ENCODE measurements around the gene CARTPT. TPM values are rescaled to one million over a fixed set of nuclear protein-coding genes. Genes with fewer than 3 reads are reported as not detected.

Gene CARTPT
- total RNA-seq, 1 donor from 2014 or later = not detected

- H3K4me1 ChIP-seq = no peaks in the 10 kb centered on the region
- no peaks in the 10 kb centered on the region for H3K9me3 ChIP-seq
- TF ChIP-seq POLR2A (IDR thresholded peaks at IDR 0.05) = no peak
- no peak for TF ChIP-seq POLR2AphosphoS5 (IDR thresholded peaks at IDR 0.05; ENCODE audit: insufficient read depth in 1 of 2, low read depth in 1 of 2)
- TF ChIP-seq CTCF (IDR thresholded peaks at IDR 0.05) = no peak
- intact Hi-C loops (cut with DNase I) = no loop called here
- H3K4me3 ChIP-seq = no peak overlapping the region
- DNase-seq (ENCODE audit: extremely low spot score in 2 of 2) = no peak
- H3K27me3 ChIP-seq = no peaks in the 10 kb centered on the region
- no peak overlapping the region for H3K27ac ChIP-seq
- H3K36me3 ChIP-seq = no peaks in the 10 kb centered on the region
These were observed 13.7 kb upstream of the CARTPT start for GRCh38 chr5:71705421-71705820.

- Histone ChIP-seq H3K27me3 (no peaks in the 10 kb centered on the region), H3K27ac (no peak overlapping the region), H3K36me3 (no peaks in the 10 kb centered on the region), H3K4me3 (no peak overlapping the region), H3K4me1 (no peaks in the 10 kb centered on the region), H3K9me3 (no peaks in the 10 kb centered on the region)
- intact Hi-C loops (cut with DNase I) = no loop called here
- TF ChIP-seq POLR2A (IDR thresholded peaks at IDR 0.05) (no peak), CTCF (IDR thresholded peaks at IDR 0.05) (no peak), POLR2AphosphoS5 (IDR thresholded peaks at IDR 0.05; ENCODE audit: insufficient read depth in 1 of 2, low read depth in 1 of 2) (no peak)
- no peak for DNase-seq (ENCODE audit: extremely low spot score in 2 of 2)
These were observed 12.2 kb upstream of the CARTPT start for GRCh38 chr5:71706906-71707305.

- Histone ChIP-seq H3K4me3 (no peak overlapping the region), H3K4me1 (no peaks in the 10 kb centered on the region), H3K27me3 (no peaks in the 10 kb centered on the region), H3K9me3 (no peaks in the 10 kb centered on the region), H3K36me3 (no peaks in the 10 kb centered on the region), H3K27ac (no peak overlapping the region)
- intact Hi-C loops (cut with DNase I) = no loop called here
- TF ChIP-seq CTCF (IDR thresholded peaks at IDR 0.05) = no peak
- DNase-seq (ENCODE audit: extremely low spot score in 2 of 2) = no peak
These were observed 7.5 kb upstream of the CARTPT start for GRCh38 chr5:71711610-71712009.

GRCh38 chr5:71714911-71715310 lies 4.2 kb upstream of the CARTPT start:
- Histone ChIP-seq H3K27ac (no peak overlapping the region), H3K4me3 (no peak overlapping the region), H3K36me3 (no peaks in the 10 kb centered on the region), H3K9me3 (no peaks in the 10 kb centered on the region), H3K4me1 (no peaks in the 10 kb centered on the region), H3K27me3 (peaks cover 7% of the 10 kb centered on the region)
- TF ChIP-seq CTCF (IDR thresholded peaks at IDR 0.05) (no peak), POLR2AphosphoS5 (IDR thresholded peaks at IDR 0.05; ENCODE audit: insufficient read depth in 1 of 2, low read depth in 1 of 2) (no peak), POLR2A (IDR thresholded peaks at IDR 0.05) (no peak)
- intact Hi-C loops (cut with DNase I) = no loop called here
- no peak for DNase-seq (ENCODE audit: extremely low spot score in 2 of 2)

GRCh38 chr5:71727978-71728377 lies 8.9 kb downstream of the CARTPT start:
- DNase-seq (ENCODE audit: extremely low spot score in 2 of 2) = no peak
- intact Hi-C loops (cut with DNase I) = no loop called here
- Histone ChIP-seq H3K36me3 (no peaks in the 10 kb centered on the region), H3K9me3 (no peaks in the 10 kb centered on the region), H3K27ac (no peak overlapping the region), H3K27me3 (no peaks in the 10 kb centered on the region), H3K4me3 (no peak overlapping the region), H3K4me1 (no peaks in the 10 kb centered on the region)
- no peak for TF ChIP-seq CTCF (IDR thresholded peaks at IDR 0.05)
